GM12891 (cell line): ENCODE data around the gene MND1.

Experiments
- DNase-seq: peaks from one replicate; pipeline ENCODE4 v3.0.0; 2011; ENCODE audit warnings: low spot score; ENCODE audit not compliant: insufficient read length
- FAIRE-seq: peaks from 2 replicates; lab custom pipeline; 2011; peaks lifted over from hg19 to GRCh38; lab: Jason Lieb, UNC
- PAX5 ChIP-seq: IDR thresholded peaks from 2 replicates; pipeline ENCODE4 v1.6.1; 2011; ENCODE audit warnings: low read length, moderate library complexity, mild to moderate bottlenecking; ENCODE audit not compliant: insufficient read depth, severe bottlenecking
- POLR2A ChIP-seq: IDR thresholded peaks from 2 replicates; pipeline ENCODE4 v1.6.1; 2011; ENCODE audit warnings: low read depth, low read length, control low read depth
- POLR2AphosphoS5 ChIP-seq: IDR thresholded peaks from 2 replicates; pipeline ENCODE4 v1.6.1; 2011; ENCODE audit warnings: low read depth, low read length, control low read depth
- POU2F2 ChIP-seq: IDR thresholded peaks from 2 replicates; pipeline ENCODE4 v1.6.1; 2011; ENCODE audit warnings: low read depth, mild to moderate bottlenecking, control low read depth, low read length, moderate library complexity
- SPI1 ChIP-seq: IDR thresholded peaks from 2 replicates; pipeline ENCODE4 v1.6.1; 2011; ENCODE audit warnings: low read depth, low read length, control low read depth
- TAF1 ChIP-seq: IDR thresholded peaks from 2 replicates; pipeline ENCODE4 v1.6.1; 2011; ENCODE audit warnings: low read depth, low read length, control low read depth

Gene MND1

DNA sequence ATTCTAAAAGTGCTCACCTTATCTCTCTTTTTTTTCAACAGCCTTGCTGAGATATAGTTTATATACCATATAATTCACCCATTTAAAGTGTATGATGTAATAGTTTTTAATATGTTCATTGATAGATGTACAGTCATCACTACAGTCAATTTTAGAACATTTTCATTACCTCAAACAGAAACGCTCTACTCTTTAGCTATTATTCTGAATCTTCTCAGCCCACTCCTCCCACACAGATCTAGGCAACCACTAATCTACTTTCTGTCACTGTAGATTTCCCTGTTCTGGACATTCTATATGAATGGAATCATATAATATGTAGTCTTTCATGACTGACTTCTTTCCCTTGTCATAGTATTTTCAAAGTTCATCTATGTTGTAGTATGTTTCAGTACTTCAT is 22.6 kb downstream of the MND1 start:
- TF ChIP-seq POU2F2 (no peak), PAX5 (no peak), SPI1 (no peak), TAF1 (no peak), POLR2AphosphoS5 (no peak)
- FAIRE-seq (no peak), DNase-seq (no peak)

DNA sequence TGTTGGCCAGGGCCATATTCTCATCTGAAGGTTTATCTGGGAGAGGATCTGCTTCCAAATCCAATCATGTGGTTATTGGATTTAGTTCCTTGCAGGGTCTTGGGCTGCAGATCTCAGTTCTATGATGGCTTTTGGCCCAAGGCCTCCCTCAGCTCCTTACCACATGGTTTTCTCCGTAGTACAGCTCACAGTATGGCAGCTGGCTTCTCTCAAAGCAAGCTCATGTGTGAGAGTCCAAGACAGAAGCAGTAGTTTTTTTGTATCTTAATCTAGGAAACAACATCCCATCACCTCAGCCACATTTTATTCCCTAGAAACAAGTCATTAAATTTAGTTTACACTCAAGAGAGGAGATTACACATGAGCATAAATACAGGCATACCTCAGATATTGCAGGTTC is 24.5 kb downstream of the MND1 start:
- TF ChIP-seq POLR2A (no peak), PAX5 (no peak), POLR2AphosphoS5 (no peak), POU2F2 (no peak), TAF1 (no peak), SPI1 (no peak)
- FAIRE-seq (no peak), DNase-seq (no peak)

DNA sequence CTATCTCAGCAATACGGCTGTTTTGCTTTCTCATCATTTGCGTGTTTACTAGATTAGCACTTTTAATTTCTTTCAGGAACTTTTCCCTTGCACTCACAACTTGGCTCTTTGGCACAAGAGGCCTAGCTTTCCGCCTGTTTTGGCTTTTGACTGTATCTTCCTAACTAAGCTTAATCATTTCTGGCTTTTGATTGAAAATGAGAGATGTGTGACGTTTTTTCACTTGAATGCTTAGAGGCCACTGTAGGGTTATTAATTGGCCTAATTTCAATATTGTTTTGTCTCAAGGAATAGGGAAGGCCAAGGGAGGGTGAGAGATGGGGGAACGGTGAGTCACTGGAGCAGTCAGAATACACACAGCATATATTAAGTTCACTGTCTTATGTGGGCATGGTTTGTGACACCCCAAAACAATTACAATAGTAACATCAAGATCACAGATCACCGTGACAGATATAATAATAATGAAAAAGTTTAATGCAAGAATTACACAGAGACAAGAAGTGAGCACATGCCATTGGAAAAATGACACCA is 27.3 kb downstream of the MND1 start:
- DNase-seq: no peak

DNA sequence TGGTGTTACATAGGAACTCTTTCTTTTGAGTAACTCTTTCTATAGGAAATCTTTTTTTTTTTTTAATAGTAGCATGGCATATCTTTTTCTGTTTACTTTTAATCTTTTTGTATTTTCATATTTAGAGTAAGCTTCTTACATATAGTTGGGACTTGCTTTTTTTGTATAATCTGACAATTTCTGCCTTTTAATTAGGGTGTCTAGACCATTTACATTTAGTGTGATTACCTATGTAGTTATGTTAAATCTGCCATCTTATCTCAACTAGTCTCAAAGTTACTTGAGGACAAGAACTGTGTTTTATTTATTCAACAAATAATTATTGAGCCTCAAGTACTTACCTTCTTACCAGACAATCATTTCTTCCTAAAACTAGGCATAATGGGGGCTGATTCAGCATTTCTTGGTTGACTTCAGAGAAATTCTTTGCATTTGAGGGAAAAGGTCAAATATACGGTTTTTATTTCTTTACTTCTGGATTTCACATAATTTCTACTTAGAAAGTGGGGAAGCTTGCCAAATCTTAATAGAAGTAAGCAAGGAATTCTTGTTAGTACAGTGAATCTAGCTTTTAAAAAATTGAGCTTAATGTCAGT is 28.6 kb downstream of the MND1 start:
- FAIRE-seq (no peak), DNase-seq (no peak)
- TF ChIP-seq TAF1 (no peak), POLR2A (no peak), POLR2AphosphoS5 (no peak), POU2F2 (no peak), PAX5 (no peak), SPI1 (no peak)

More for the DNA sequence above, 27.3 kb downstream of the MND1 start:
- TF ChIP-seq TAF1 (no peak), POU2F2 (no peak)
- no peak for FAIRE-seq

DNA sequence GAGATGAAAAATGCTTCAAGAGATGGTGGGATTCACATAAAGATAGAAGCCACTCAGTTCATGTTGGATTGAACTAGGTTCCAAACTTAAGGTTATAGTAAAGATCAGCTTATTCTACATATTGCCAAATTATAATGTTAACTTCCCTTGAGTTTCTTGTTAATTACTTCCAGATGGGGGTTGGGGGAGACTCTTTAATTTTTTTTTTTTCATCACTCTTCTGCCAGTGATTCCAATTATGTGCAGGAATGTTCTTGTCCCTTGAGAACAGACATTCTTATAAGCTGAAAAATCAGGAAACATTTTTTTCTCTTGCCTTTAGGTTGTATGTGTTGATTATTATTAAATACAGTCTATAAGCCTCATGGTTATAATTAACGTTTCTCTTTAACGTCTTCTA is 30.0 kb downstream of the MND1 start:
- FAIRE-seq: no peak
- no peak for DNase-seq
- no peak for TF ChIP-seq POU2F2
- TF ChIP-seq POLR2A: no peak
- no peak for TF ChIP-seq TAF1
- TF ChIP-seq PAX5: no peak
- TF ChIP-seq SPI1: no peak
- TF ChIP-seq POLR2AphosphoS5: no peak

DNA sequence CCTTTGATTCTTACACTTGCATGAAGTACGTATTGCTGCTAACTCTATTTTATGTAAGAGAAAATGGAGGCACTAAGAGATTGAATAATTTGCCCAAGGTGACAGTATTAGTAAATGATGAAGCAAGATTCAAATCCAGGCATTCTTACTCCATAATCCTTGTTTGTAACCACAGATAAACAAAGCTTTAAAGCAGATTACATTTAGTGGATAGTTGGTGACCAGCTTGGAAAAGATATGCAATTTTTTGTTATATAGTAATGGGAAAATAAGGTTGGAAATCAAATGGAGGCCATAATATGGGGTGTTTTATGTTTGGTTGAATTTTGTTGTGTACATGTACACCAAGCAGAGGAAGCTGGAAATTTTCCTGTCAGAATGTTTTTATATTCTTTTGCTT is 30.8 kb downstream of the MND1 start:
- TF ChIP-seq POU2F2 (no peak), SPI1 (no peak), PAX5 (no peak), POLR2AphosphoS5 (no peak), POLR2A (no peak)
- FAIRE-seq: no peak
- no peak for DNase-seq

DNA sequence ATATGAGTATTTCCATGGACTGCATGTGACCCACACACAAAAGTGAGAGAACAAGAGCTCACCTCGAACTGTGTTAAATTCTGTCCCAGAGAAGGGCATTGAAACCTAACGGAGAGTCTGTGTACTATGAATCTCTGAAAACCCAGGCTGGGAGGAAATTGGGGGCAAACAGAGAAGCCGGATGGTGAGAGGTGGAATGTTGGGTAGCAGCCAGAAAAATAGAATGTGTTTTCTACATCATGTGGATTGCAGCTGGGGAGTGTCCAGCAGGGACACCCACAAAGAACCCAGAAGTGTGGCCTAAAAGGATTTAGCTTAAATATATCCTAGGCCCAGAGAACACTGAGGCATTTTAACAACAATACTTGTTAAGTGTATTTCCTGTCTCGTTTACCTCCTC is 38.6 kb downstream of the MND1 start:
- TF ChIP-seq SPI1 (no peak), PAX5 (no peak), POLR2AphosphoS5 (no peak), POLR2A (no peak), POU2F2 (no peak), TAF1 (no peak)
- DNase-seq (no peak), FAIRE-seq (no peak)

GRCh38 chr4:153384160-153384559 is 39.7 kb downstream of the MND1 start:
- FAIRE-seq (no peak), DNase-seq (no peak)
- TF ChIP-seq POLR2A: no peak

DNA sequence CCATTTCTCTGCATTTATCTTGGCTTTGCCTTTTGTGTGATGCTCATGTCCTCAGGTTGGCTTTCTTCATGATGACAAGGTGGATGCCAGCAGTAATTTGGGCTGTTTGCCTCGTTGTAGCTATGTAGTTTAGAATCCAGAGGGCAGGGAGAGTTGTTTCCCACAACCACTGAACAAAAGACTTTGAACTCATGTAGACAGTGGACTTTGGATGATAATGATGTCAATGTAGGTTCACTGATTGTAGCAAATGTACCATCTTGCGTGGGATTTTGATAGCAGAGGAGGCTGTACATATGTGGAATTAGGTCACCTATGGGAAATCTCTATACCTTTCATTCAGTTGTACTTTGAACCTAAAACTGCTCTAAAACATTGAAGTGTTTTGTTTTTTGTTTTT is 41.3 kb downstream of the MND1 start:
- TF ChIP-seq POLR2AphosphoS5: no peak
- TF ChIP-seq TAF1: no peak
- no peak for TF ChIP-seq POU2F2
- TF ChIP-seq PAX5: no peak
- no peak for TF ChIP-seq SPI1
- no peak for TF ChIP-seq POLR2A
- DNase-seq: no peak
- FAIRE-seq: peak; percentile 60

- no peak for FAIRE-seq
- TF ChIP-seq SPI1 (no peak), TAF1 (no peak), POU2F2 (no peak), POLR2A (no peak), POLR2AphosphoS5 (no peak), PAX5 (no peak)
Observed at GRCh38 chr4:153387981-153388380, 43.5 kb downstream of the MND1 start.

More at GRCh38 chr4:153387981-153388380, 43.5 kb downstream of the MND1 start:
- DNase-seq: no peak
